Suppressor macrophage treated with lipopolysaccharide for 1 hour (primary cell): ENCODE results near the gene ACOT6.
"Not testable (repeated sequence)": the region's sequence is repeated elsewhere in the genome, so short reads cannot be mapped to it uniquely, and the experiment has no call there.

ENCODE experiments used
- DNase-seq, 3 donors: peaks; one replicate each; pipeline ENCODE4 v3.0.0-alpha.2; 2020 to 2022

Gene ACOT6

DNA sequence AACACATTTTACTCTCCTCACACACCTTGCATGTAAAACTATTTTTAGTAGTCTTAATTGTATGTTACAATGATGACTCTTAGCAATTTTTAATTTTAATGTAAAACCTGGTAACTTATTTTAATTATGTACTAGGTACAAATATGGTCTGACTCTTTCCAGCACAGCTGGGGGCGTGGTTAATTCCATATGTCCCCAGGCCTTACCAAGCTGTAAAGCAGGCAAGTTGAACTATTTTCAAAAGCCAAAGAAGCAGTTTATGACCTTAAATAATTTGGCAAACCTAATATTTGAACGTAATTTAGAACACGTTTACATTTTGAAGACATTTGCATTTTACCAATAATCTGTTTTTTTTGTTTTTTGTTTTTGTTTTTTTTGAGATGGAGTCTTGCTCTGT lies 9.3 kb upstream of the ACOT6 start:
- DNase-seq = no peak

- no peak for DNase-seq
These were observed 6.0 kb upstream of the ACOT6 start for GRCh38 chr14:73606271-73606670.

DNA sequence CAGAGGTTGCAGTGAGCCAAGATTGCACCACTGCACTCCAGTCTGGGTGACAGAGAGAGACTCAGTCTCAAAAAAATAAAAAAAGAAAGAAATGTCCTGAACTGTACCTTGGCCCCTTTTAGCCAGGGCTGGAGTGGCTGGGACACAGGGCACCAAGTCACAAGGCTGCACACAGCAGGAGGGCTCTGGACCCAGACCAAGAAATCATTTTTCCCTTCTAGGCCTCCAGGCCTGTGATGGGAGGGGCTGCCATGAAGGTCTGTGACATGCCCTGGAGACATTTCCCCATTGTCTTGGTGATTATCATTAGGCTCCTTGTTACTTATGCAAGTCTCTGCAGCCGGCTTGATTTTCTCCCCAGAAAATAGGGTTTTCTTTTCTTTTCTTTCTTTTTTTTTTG lies 5.1 kb upstream of the ACOT6 start:
- no peak for DNase-seq

GRCh38 chr14:73610687-73611086 lies 1.6 kb upstream of the ACOT6 start:
- no peak for DNase-seq

DNA sequence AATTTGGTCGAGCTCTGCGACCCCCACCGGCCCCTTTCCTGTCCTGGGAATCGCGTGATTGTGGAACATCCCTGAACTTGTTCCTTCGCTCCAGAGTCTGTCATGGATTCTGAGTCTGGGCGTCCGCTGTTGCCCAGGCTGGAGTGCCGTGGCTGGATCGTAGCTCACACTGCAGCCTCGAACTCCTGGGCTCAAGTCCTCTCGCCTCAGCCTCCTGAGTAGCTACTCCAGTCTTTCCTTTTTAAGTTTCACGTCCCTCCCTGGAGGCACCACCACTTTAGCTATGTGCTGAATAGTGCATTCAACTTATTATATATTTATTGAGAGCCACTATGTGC lies 698 bp downstream of the ACOT6 start:
- DNase-seq = no peak

- DNase-seq = no peak
These were observed 1.2 kb downstream of the ACOT6 start for GRCh38 chr14:73613419-73613963.

DNA sequence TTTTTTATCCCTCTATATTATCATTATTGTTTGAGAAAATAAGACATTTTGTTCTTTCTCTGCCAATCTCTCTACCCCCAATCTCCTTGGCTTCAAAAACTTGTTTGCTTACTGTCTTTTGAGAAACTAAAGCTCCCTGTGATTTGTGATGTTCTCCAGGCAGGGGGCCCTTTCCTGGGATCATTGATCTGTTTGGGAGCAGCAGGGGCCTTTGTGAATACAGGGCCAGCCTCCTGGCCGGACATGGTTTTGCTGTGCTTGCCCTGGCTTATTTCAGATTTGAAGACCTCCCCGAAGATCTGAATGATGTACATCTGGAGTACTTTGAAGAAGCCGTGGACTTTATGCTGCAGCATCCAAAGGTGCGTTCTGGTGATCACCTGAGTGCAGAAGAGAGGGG lies 4.5 kb downstream of the ACOT6 start:
- no peak for DNase-seq

DNA sequence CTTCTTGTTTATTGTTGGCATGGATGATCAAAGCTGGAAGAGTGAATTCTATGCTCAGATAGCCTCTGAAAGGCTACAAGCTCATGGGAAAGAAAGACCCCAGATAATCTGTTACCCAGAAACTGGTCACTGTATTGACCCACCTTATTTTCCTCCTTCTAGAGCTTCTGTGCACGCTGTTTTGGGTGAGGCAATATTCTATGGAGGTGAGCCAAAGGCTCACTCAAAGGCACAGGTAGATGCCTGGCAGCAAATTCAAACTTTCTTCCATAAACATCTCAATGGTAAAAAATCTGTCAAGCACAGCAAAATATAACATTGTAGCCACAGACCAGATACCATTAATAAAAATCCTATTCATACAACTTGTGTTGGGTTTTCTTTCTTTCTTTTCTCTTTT lies 7.2 kb downstream of the ACOT6 start:
- DNase-seq = no peak

DNA sequence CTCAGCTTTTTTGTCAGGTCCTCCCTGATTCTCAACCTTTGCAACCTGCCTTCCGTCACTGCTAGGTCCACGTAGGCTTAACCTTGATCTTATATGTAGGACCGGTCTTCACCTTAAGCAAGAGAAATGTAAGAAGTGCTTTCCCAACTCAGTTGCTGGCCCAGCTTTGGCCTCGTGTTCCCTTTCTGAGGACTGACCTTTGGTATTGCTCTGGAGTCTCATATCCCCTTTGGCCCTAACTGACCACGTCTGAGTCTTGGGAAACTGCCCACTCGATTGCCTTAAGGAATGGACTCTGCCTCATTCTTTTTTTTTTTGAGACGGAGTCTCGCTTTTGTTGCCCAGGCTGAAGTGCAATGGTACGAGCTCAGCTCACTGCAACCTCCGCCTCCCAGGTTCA lies 8.0 kb downstream of the ACOT6 start:
- DNase-seq = no peak

GRCh38 chr14:73623504-73624054 lies 11.3 kb downstream of the ACOT6 start:
- peak in 2 of 3 donors; percentile 21 to 28 for DNase-seq

DNA sequence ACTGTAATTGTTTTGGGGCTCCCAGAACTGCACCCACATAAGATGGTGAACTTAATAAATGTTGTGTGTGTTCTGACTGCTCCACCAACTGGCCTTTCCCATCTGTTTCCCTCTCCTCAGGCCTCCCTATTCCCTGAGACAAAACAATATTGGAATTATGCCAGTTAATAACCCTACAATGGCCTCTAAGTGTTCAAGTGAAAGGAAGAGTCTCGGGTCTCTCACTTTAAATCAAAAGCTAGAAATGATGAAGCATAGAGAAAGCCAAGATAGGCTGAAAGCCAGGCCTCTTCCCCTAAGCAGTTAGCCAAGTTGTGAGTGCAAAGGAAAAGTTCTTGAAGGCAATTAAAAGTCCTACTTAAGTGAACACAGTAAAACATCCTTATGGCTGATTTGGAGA lies 13.4 kb downstream of the ACOT6 start:
- no peak for DNase-seq

DNA sequence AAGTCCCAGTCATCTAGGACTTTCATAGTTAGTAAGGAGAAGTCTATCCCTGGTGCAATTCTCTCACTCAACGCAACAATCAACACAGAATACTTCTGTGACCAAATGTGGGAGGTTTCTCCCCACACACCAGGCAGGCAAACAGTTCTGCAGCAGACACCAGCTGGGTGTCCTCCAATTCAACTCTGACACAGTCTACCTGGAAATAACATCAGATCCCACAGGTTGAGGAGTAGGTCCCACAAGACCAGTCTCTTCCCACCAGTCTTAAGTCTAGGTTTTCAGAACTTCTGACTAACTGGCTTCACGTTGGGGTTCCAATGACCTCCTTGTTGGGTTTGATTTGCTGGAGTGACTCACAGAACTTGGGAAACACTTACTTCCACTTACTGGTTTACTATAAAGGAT lies 14.8 kb downstream of the ACOT6 start:
- DNase-seq = peak; percentile 71 to 88 (median 85)

GRCh38 chr14:73630009-73630780 lies 17.9 kb downstream of the ACOT6 start:
- DNase-seq = no peak

- peak; percentile 76 to 82 (median 78) for DNase-seq
These were observed 21.0 kb downstream of the ACOT6 start for GRCh38 chr14:73633116-73634010.

GRCh38 chr14:73634011-73634833 lies 21.9 kb downstream of the ACOT6 start:
- no peak for DNase-seq

GRCh38 chr14:73636355-73636754 lies 24.0 kb downstream of the ACOT6 start:
- not testable (repeated sequence) for DNase-seq

DNA sequence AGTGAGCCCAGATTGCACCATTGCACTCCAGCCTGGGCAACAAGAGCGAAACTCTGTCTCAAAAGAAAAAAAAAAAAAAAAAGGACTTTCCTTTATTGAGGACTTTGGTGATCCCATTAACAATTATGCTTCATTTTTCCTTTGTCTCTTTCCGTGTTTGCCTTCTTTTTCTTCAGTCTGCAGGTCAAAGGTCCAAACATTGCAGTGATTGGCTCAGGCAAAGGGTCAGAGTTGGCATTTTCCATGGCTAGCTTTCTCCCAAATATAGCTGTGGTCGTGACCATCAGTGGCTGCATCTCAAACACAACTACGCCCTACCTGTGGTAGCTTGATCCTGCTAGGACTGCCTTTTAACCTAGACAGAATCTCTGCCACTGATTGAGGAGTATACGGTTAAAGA lies 25.5 kb downstream of the ACOT6 start:
- DNase-seq = no peak

- DNase-seq = no peak
These were observed 28.6 kb downstream of the ACOT6 start for GRCh38 chr14:73640796-73641365.

DNA sequence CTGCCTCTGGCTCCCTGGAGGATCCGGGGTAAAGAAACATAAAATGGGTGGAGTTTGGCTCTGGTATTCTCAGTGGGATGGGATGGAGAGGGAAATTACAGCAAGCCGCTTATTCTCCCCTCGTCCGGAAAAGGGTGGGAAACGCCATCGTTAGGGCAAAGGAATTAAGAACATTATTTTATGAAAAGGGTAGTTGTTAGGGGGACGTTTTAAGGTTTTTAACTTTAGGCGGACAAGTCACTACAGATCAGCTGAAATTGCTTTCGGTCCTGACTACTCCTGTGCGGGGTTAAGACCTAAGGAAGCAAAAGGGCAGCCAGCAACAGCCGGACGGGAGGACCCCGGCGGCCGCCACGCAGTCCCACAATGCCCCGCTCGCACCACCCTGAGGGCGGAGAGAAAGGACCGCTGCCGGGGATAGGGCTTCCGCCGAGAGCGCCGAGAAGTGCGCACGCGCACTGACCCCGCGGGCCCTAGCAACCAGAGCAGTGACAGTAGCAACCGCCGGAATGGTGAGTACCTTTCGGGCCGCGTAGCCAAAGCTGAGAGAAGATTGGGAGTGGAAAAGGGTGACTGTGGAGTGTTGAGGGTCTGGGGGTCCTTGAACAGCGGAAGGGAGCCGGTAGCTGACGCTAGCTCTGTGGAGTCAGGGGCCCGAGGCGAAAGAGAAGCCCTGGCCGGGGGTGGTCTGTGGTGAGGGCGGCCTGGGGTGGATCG lies 32.4 kb downstream of the ACOT6 start, which contains the start of gene DNAL1:
TSS of gene DNAL1 (plus strand) at position 456 of the 717 bp plus-strand sequence. CDS start at position 510, 54 bp downstream.
- peak; percentile 96 to 98 (median 97) for DNase-seq

- no peak for DNase-seq
These were observed 32.9 kb downstream of the ACOT6 start for GRCh38 chr14:73645248-73645610.

- DNase-seq = no peak
These were observed 38.7 kb downstream of the ACOT6 start for GRCh38 chr14:73651005-73651404.

- DNase-seq = no peak
These were observed 43.5 kb downstream of the ACOT6 start for GRCh38 chr14:73655851-73656250.
